Mesendoderm (in vitro differentiated cells): ENCODE data around the gene NAT16.
A peak's percentile ranks its signal among the peaks of the same experiment; 100 is the strongest.

ENCODE experiments used
- DNase-seq: peaks from one replicate; pipeline ENCODE4 v3.0.0; 2013
- H2AK5ac ChIP-seq: 2 replicates; pipeline ENCODE4 v1.6.1; 2013; ENCODE audit warnings: low read length, inconsistent platforms
- H2BK120ac ChIP-seq: 2 replicates; pipeline ENCODE4 v1.6.1; 2013; ENCODE audit warnings: low read depth, mild to moderate bottlenecking, low read length, moderate library complexity, mixed read lengths
- H2BK15ac ChIP-seq: replicated peaks from 2 replicates; pipeline ENCODE4 v1.6.1; 2013; ENCODE audit warnings: low read depth, mild to moderate bottlenecking, moderate library complexity
- H2BK5ac ChIP-seq: 2 replicates; pipeline ENCODE4 v1.6.1; 2013; ENCODE audit warnings: low read length, inconsistent platforms
- H3K18ac ChIP-seq: 2 replicates; pipeline ENCODE4 v1.6.1; 2013; ENCODE audit warnings: mild to moderate bottlenecking, low read length, mixed read lengths
- H3K23ac ChIP-seq: one replicate; pipeline ENCODE4 v1.6.1; 2013; ENCODE audit warnings: low read length
- H3K27ac ChIP-seq: 2 replicates; pipeline ENCODE4 v1.5.1; 2013; ENCODE audit warnings: low read depth, mild to moderate bottlenecking, inconsistent platforms, low read length, moderate library complexity
- H3K27me3 ChIP-seq: 2 replicates; pipeline ENCODE4 v1.6.1; 2013; ENCODE audit warnings: low read length, control low read depth, mild to moderate bottlenecking, inconsistent platforms; ENCODE audit not compliant: insufficient read depth, poor library complexity
- H3K36me3 ChIP-seq: 2 replicates; pipeline ENCODE4 v1.6.1; 2013; ENCODE audit warnings: low read length, inconsistent platforms; ENCODE audit not compliant: control insufficient read depth, insufficient read depth
- H3K4ac ChIP-seq: one replicate; pipeline ENCODE4 v1.6.1; 2013; ENCODE audit warnings: low read depth, mild to moderate bottlenecking, low read length, moderate library complexity
- H3K4me1 ChIP-seq: 2 replicates; pipeline ENCODE4 v1.6.1; 2013; ENCODE audit warnings: low read depth, low read length, inconsistent platforms; ENCODE audit not compliant: control insufficient read depth
- H3K4me2 ChIP-seq: 2 replicates; pipeline ENCODE4 v1.6.1; 2013; ENCODE audit warnings: low read length
- H3K4me3 ChIP-seq: 2 replicates; pipeline ENCODE4 v1.5.1; 2013; ENCODE audit warnings: mild to moderate bottlenecking, low read length
- H3K56ac ChIP-seq: one replicate; pipeline ENCODE4 v1.6.1; 2013; ENCODE audit warnings: low read length
- H3K79me1 ChIP-seq: 2 replicates; pipeline ENCODE4 v1.6.1; 2013; ENCODE audit warnings: low read length, inconsistent platforms
- H3K79me2 ChIP-seq: 2 replicates; pipeline ENCODE4 v1.6.1; 2013; ENCODE audit warnings: mild to moderate bottlenecking, low read length; ENCODE audit not compliant: control insufficient read depth, insufficient read depth
- H3K9ac ChIP-seq: 2 replicates; pipeline ENCODE4 v1.6.1; 2013; ENCODE audit warnings: low read length, inconsistent platforms
- H4K5ac ChIP-seq: one replicate; pipeline ENCODE4 v1.6.1; 2013; ENCODE audit warnings: low read length
- H4K8ac ChIP-seq: one replicate; pipeline ENCODE4 v1.6.1; 2013; ENCODE audit warnings: low read depth, mild to moderate bottlenecking, control low read depth, low read length, moderate library complexity
- WGBS: extraction: QIAGEN DNeasy Blood & Tissue Kit; methylation state at CpG from one replicate; pipeline ENCODE4 v1.1.7; 2013; ENCODE audit warnings: low lambda C conversion rate, missing lambda C conversion rate; ENCODE audit not compliant: insufficient coverage; ENCODE audit errors: extremely low coverage; 5-methylcytosine and 5-hydroxymethylcytosine counted together

Gene NAT16

DNA sequence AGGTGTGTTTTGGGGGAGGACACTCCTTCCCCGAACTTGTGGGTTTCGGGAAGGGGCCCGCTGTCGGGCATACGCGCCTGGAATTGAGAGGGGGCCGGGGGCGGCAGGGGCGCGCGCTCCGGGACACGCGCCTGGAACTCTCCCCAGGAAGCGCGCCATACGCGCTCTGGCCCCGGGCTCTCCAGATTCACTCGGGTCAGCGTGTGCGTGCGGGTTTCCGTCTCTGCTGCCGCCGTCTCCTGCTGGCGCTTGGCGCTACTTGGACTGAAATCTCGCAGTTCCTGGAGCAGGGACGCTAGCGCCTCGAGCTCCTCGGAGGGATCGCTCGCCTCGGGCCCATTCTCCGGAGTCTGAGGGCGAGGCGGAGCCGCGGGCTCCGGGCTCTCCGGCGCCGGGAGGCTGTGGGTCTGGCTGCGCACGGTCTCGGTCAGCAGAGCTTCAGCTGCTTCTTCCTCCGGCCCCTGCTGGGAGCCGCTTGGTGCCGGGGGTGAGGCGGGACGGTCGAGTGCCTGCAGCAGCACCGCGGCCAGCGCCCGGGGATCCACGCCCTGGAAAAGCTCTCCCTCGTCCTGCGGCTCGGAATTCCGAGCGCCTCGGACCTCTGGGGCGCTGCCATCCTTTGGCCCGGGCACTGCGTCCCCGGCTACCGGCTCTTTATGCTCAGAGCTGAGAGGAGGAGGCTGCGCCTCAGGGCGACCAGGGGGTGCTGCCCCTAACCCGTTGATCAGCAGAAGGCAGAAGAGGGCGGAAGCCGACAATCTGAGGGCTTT is 15.8 kb downstream of the NAT16 start:
- Histone ChIP-seq H3K4me1 (peaks cover 5% of the 10 kb centered on the region), H2AK5ac (no peak overlapping the region), H3K4me2 (peak overlapping the region; percentile 78), H2BK5ac (no peak overlapping the region), H4K8ac (no peak overlapping the region), H4K5ac (no peak overlapping the region), H3K18ac (no peak overlapping the region), H3K27me3 (peaks cover 13% of the 10 kb centered on the region), H3K79me1 (no peaks in the 10 kb centered on the region), H3K56ac (peak overlapping the region; percentile 54), H2BK15ac (no peak overlapping the region), H3K23ac (peak overlapping the region; percentile 39), H3K79me2 (no peaks in the 10 kb centered on the region), H3K27ac (no peak overlapping the region), H3K4me3 (no peak overlapping the region), H3K4ac (no peak overlapping the region), H3K9ac (peak overlapping the region; percentile 58), H2BK120ac (no peak overlapping the region), H3K36me3 (no peaks in the 10 kb centered on the region)
- peak; percentile 77 for DNase-seq
- WGBS = no CpG with 5 or more reads among the region's 75 CpGs

DNA sequence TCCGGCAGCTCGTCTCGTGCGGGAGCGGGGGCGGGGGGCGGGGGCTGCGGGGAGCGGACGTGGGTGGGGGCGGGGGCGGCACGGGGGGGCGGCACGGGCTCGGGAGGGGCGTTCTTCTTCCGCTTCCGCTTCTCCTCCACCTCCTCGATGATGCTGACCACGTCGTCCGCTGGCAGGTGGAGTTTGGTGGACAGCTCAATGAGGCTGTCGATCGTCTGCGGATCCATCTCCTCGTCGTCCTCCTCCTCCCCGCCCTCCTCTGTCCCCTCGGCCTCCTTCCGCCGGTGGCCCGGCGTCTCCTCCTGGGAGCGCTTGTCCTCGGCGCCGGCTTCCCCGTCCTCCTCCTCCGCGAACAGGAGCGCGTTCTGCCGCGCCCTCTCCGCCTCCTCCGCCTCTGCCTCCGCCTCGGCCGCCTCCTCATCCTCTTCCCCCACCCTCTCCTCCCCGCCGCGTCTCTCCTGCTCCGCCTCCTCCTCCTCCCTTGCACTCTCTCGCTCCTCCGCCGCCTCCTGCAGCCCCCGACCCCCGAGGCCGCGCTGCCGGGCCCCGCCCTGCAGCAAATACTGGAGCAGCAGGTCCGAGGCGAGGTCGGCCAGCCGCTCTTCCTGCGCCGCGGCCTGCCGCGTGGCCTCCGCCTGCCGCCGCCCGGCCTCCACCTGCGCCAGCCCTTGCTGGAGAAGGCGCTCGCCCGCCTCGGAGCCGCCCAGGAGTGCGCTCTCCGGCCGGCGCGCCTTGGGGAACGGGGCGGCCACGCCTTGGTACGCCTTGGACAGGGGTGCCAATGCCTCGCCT is 16.6 kb downstream of the NAT16 start:
- Histone ChIP-seq H3K18ac (no peak overlapping the region), H3K4ac (no peak overlapping the region), H2BK15ac (no peak overlapping the region), H3K27me3 (peaks cover 13% of the 10 kb centered on the region), H3K79me2 (no peaks in the 10 kb centered on the region), H2BK120ac (no peak overlapping the region), H4K8ac (no peak overlapping the region), H2BK5ac (no peak overlapping the region), H3K4me3 (no peak overlapping the region), H3K23ac (peak overlapping the region; percentile 39), H2AK5ac (no peak overlapping the region), H3K79me1 (no peaks in the 10 kb centered on the region), H3K4me1 (peaks cover 5% of the 10 kb centered on the region), H3K56ac (peak overlapping the region; percentile 86), H3K9ac (peak overlapping the region; percentile 58), H3K36me3 (no peaks in the 10 kb centered on the region), H3K27ac (no peak overlapping the region), H3K4me2 (peak overlapping the region; percentile 78), H4K5ac (no peak overlapping the region)
- peak; percentile 60 for DNase-seq
- no CpG with 5 or more reads among the region's 92 CpGs for WGBS

DNA sequence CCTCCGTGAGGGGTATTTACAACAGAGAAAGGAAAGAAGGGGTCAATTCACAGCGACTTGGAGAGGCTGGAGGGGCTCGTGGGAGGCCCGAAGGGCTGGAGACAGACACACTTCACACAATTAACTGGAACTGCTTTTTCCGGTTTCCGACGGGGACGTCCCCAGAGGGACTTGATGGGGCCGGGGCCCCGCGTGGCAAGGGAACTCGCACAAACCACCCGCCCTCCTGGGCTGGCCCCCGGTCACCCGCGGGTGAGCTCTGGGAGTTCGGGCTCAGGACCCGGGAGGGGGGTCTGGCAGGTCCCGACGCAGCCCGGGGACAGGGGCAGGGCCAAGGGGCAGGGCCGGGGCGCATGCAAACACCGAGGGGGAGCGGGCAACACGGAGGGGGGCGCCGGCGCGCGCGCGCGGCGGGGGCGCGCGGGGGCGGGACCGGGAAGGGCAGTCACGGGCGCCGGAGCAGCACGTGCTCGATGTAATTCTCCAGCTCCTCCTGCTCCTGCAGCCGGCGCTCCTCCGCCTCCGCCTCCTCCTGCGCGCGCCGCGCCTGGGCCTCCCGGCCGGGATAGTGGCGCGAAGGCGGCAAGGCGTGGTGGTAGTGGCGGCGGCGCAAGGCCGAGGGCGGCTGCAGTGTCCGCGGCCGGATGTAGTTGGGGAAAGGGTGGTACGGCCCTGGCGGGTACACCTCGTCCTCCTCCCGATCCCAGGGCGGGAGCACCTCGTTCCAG is 17.4 kb downstream of the NAT16 start:
- DNase-seq = peak; percentile 82
- H3K4me3 ChIP-seq = peak overlapping the region; percentile 4
- H3K27me3 ChIP-seq = peaks cover 7% of the 10 kb centered on the region

DNA sequence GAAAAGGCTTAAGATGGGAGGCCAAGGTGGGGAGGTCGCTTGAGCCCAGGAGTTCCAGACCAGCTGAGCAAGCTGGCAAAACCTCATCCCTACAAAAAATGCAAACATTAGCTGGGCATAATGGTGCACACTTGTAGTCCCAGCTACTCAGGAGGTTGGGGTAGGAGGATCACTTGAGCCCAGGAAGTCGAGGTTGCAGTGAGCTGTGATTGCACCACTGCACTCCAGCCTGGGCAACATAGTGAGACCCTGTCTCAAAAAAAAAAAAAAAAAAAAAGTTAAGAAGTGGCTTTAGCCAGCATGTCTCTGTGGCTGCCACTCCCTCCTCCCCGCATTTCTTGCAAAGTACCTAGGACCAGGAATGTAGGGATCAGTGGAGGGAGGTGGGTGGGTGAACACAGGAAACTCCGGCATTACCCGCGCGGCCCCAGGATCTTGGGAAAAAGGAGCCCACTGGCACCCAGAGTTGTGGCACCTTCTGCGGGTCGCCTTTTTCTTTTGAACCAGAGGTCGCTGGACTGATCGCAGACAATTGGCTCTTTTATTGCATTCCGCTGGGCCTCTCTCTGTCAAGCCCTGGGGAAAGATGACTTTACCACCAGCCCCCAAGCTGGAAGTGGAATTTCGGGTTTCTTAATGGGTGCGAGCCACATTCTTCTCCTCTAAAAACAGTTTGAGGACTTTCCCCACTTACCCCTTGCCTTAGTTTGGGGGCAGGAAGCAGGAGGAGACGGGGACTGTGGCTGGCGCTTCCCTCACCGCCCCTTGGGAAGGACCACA is 18.2 kb downstream of the NAT16 start:
- H3K4me3 ChIP-seq = no peak overlapping the region
- H3K36me3 ChIP-seq = no peaks in the 10 kb centered on the region
- no peak overlapping the region for H3K9ac ChIP-seq
- H3K27me3 ChIP-seq = peaks cover 7% of the 10 kb centered on the region
- H3K4ac ChIP-seq = no peak overlapping the region
- no peak overlapping the region for H3K23ac ChIP-seq
- H2AK5ac ChIP-seq = no peak overlapping the region
- peaks cover 4% of the 10 kb centered on the region for H3K4me1 ChIP-seq
- H3K4me2 ChIP-seq = no peak overlapping the region
- H2BK15ac ChIP-seq = no peak overlapping the region
- H4K8ac ChIP-seq = no peak overlapping the region
- no peak overlapping the region for H3K18ac ChIP-seq
- no peaks in the 10 kb centered on the region for H3K79me2 ChIP-seq
- H2BK120ac ChIP-seq = no peak overlapping the region
- peak; percentile 59 for DNase-seq
- WGBS = no CpG with 5 or more reads among the region's 17 CpGs
- no peak overlapping the region for H4K5ac ChIP-seq
- H3K79me1 ChIP-seq = no peaks in the 10 kb centered on the region
- peak overlapping the region; percentile 45 for H3K27ac ChIP-seq
- H2BK5ac ChIP-seq = no peak overlapping the region
- H3K56ac ChIP-seq = peak overlapping the region; percentile 69

More for the DNA sequence above, 17.4 kb downstream of the NAT16 start:
- Histone ChIP-seq H4K8ac (no peak overlapping the region), H4K5ac (no peak overlapping the region), H3K4me1 (peaks cover 5% of the 10 kb centered on the region), H3K27ac (peak overlapping the region; percentile 45), H3K36me3 (no peaks in the 10 kb centered on the region), H2BK15ac (no peak overlapping the region), H3K9ac (peak overlapping the region; percentile 66), H2AK5ac (no peak overlapping the region), H2BK120ac (no peak overlapping the region), H3K18ac (peak overlapping the region; percentile 44), H3K79me2 (no peaks in the 10 kb centered on the region), H3K23ac (no peak overlapping the region), H3K79me1 (no peaks in the 10 kb centered on the region), H3K4ac (no peak overlapping the region), H3K56ac (peak overlapping the region; percentile 86), H2BK5ac (no peak overlapping the region), H3K4me2 (peak overlapping the region; percentile 67)
- WGBS = no CpG with 5 or more reads among the region's 74 CpGs

DNA sequence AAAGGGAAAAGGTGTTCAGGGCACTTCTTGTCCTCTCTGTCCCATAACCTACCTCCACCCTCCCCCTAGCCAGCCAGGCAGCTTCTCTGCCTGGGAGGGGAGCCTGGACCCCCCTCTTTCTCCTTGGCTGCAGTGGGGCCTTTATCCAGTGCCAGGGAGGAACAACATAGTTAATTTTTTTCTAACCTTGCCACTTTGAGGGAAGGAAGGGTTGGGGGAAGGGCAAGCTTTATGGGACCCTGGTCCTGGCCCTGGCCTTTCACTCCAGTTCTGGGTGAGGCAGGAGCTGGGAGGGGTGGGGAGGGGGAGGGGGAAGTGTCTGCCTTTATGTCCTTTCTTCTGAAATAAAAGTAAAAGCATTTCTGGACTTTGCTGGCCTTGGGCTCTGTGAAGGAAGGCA is 19.2 kb downstream of the NAT16 start:
- Histone ChIP-seq H3K18ac (no peak overlapping the region), H2AK5ac (no peak overlapping the region), H3K27ac (no peak overlapping the region), H2BK120ac (no peak overlapping the region), H3K23ac (no peak overlapping the region), H3K27me3 (peaks cover 7% of the 10 kb centered on the region), H4K8ac (no peak overlapping the region), H3K9ac (no peak overlapping the region), H3K4me3 (no peak overlapping the region), H3K36me3 (no peaks in the 10 kb centered on the region), H3K4ac (no peak overlapping the region), H3K56ac (no peak overlapping the region), H3K4me1 (peaks cover 5% of the 10 kb centered on the region), H3K4me2 (no peak overlapping the region), H2BK15ac (no peak overlapping the region), H4K5ac (no peak overlapping the region), H2BK5ac (no peak overlapping the region), H3K79me2 (no peaks in the 10 kb centered on the region), H3K79me1 (no peaks in the 10 kb centered on the region)
- DNase-seq = peak; percentile 35
